GM23248 (cell line): ENCODE results near the gene GPR65. TPM values are rescaled to one million over a fixed set of nuclear protein-coding genes. Genes with fewer than 3 reads are reported as not detected.

ENCODE experiments used
- DNase-seq: peaks from one replicate; pipeline ENCODE4 v3.0.0-alpha.2; 2015
- H2AFZ ChIP-seq: fragments of 200-600 bp; sonication (generic); 2 replicates; pipeline ENCODE4 v1.6.1; 2016; ENCODE audit warnings: antibody characterized with exemption
- H3F3A ChIP-seq: fragments of 200-600 bp; sonication (generic); 2 replicates; pipeline ENCODE4 v1.6.1; 2016; ENCODE audit warnings: mild to moderate bottlenecking, antibody characterized with exemption, mixed run types; ENCODE audit not compliant: insufficient read depth
- H3K27ac ChIP-seq: fragments of 200-600 bp; sonication (generic); 2 replicates; pipeline ENCODE4 v1.5.1; 2016; ENCODE audit warnings: mild to moderate bottlenecking
- H3K27me3 ChIP-seq: fragments of 200-600 bp; sonication (generic); replicated peaks from 2 replicates; pipeline ENCODE4 v1.6.1; 2016; ENCODE audit warnings: mild to moderate bottlenecking; ENCODE audit not compliant: insufficient read depth
- H3K36me3 ChIP-seq: fragments of 200-600 bp; sonication (generic); 2 replicates; pipeline ENCODE4 v1.6.1; 2016; ENCODE audit warnings: low read depth, mild to moderate bottlenecking
- H3K4me1 ChIP-seq: fragments of 200-600 bp; sonication (generic); 2 replicates; pipeline ENCODE4 v1.6.1; 2016; ENCODE audit warnings: mild to moderate bottlenecking; ENCODE audit not compliant: insufficient read depth
- H3K4me2 ChIP-seq: fragments of 200-600 bp; sonication (generic); one replicate; pipeline ENCODE4 v1.6.1; 2016; ENCODE audit warnings: mild to moderate bottlenecking; ENCODE audit not compliant: unreplicated experiment
- H3K4me3 ChIP-seq: fragments of 200-600 bp; sonication (generic); 2 replicates; pipeline ENCODE4 v1.5.1; 2016; ENCODE audit warnings: mild to moderate bottlenecking
- H3K79me2 ChIP-seq: fragments of 200-600 bp; sonication (generic); 2 replicates; pipeline ENCODE4 v1.6.1; 2016; ENCODE audit warnings: mild to moderate bottlenecking; ENCODE audit not compliant: insufficient read depth
- H3K9ac ChIP-seq: fragments of 200-600 bp; sonication (generic); 2 replicates; pipeline ENCODE4 v1.6.1; 2016; ENCODE audit warnings: mild to moderate bottlenecking
- H3K9me2 ChIP-seq: fragments of 200-600 bp; sonication (generic); 2 replicates; pipeline ENCODE4 v1.6.1; 2016; ENCODE audit warnings: mixed run types, mild to moderate bottlenecking, moderate library complexity; ENCODE audit not compliant: insufficient read depth
- H3K9me3 ChIP-seq: fragments of 200-600 bp; sonication (generic); one replicate; pipeline ENCODE4 v1.6.1; 2017; ENCODE audit warnings: low read depth
- H4K20me1 ChIP-seq: fragments of 200-600 bp; sonication (generic); 2 replicates; pipeline ENCODE4 v1.6.0; 2016; ENCODE audit not compliant: insufficient read depth
- EZH2 ChIP-seq: fragments of 200-600 bp; sonication (generic); IDR thresholded peaks from 2 replicates; pipeline ENCODE4 v1.6.1; 2018; ENCODE audit warnings: antibody characterized with exemption, mild to moderate bottlenecking; ENCODE audit not compliant: insufficient read depth, poor library complexity, severe bottlenecking
- EZH2phosphoT487 ChIP-seq: fragments of 200-600 bp; sonication (generic); IDR thresholded peaks from 2 replicates; pipeline ENCODE4 v1.6.1; 2018; ENCODE audit warnings: antibody characterized with exemption, moderate library complexity, mild to moderate bottlenecking, low read depth; ENCODE audit not compliant: insufficient read depth
- WGBS, 2 experiments: methylation state at CpG; one replicate each; pipeline ENCODE4 v1.1.6; 2015 to 2017; ENCODE audit warnings: low lambda C conversion rate in 2 of 2, low coverage in 1 of 2; ENCODE audit errors: missing lambda C conversion rate in 2 of 2; 5-methylcytosine and 5-hydroxymethylcytosine counted together
- in situ Hi-C: fragments of 300-500 bp; cut with MboI; formaldehyde crosslinking; loops from 2 replicates; pipeline ENCODE4 v1.15.0; 2020
- polyA plus RNA-seq: library from polyadenylated mRNA; unstranded; fragments of >200 nt; fragmentation: Nextera tagmentation; extraction: Ambion mirVana; gene quantifications from 2 replicates; pipeline ENCODE4 v1.2.1, GENCODE V29; 2016
- total RNA-seq: library from RNA; depleted of rRNA; stranded (reverse); fragments of >200 nt; shearing (Covaris generic); gene quantifications from 2 replicates; pipeline ENCODE4 v1.2.3, GENCODE V29; 2014

Gene GPR65
- total and polyA plus RNA-seq, 2 experiments from 2014 or later: 0.06 to 0.22 TPM

- no peaks in the 10 kb centered on the region for H3K79me2 ChIP-seq
- TF ChIP-seq EZH2phosphoT487: no peak
- no peak for TF ChIP-seq EZH2
- H3K36me3 ChIP-seq: no peaks in the 10 kb centered on the region
- no peak overlapping the region for H3K9ac ChIP-seq
- no peaks in the 10 kb centered on the region for H3K4me1 ChIP-seq
- H3K4me3 ChIP-seq: no peak overlapping the region
- WGBS, 2 experiments: 82 to 83% methylated on average over 3 of the region's 3 CpGs
- DNase-seq: no peak
- no peaks in the 10 kb centered on the region for H3K27me3 ChIP-seq
- H4K20me1 ChIP-seq: no peaks in the 10 kb centered on the region
- H3K27ac ChIP-seq: no peak overlapping the region
- no peak overlapping the region for H2AFZ ChIP-seq
- H3K9me2 ChIP-seq: no peaks in the 10 kb centered on the region
- H3K9me3 ChIP-seq: no peaks in the 10 kb centered on the region
- in situ Hi-C loops: loop anchor here (25.0 kb wide), 1 partner anchor 558 kb away; the partner anchor contains the start of genes PTPN21 and ZC3H14
- H3F3A ChIP-seq: no peaks in the 10 kb centered on the region
- no peak overlapping the region for H3K4me2 ChIP-seq
These were observed 364 bp upstream of the GPR65 start for GRCh38 chr14:88004506-88005036.

- 83% methylated on average over 13 of the region's 13 CpGs for WGBS, 2 experiments
- Histone ChIP-seq H3K36me3 (no peaks in the 10 kb centered on the region), H3K27ac (no peak overlapping the region), H3K9me2 (no peaks in the 10 kb centered on the region), H3K4me1 (no peaks in the 10 kb centered on the region), H3K9me3 (no peaks in the 10 kb centered on the region), H3F3A (no peaks in the 10 kb centered on the region), H3K27me3 (no peaks in the 10 kb centered on the region), H3K4me2 (no peak overlapping the region), H3K79me2 (no peaks in the 10 kb centered on the region), H2AFZ (no peak overlapping the region), H3K9ac (no peak overlapping the region), H4K20me1 (no peaks in the 10 kb centered on the region), H3K4me3 (no peak overlapping the region)
- DNase-seq: no peak
- in situ Hi-C loops: loop anchor here (25.0 kb wide), 1 partner anchor 556 kb away; the partner anchor contains the start of genes PTPN21 and ZC3H14
- TF ChIP-seq EZH2phosphoT487 (no peak), EZH2 (no peak)
These were observed 1.3 kb downstream of the GPR65 start for GRCh38 chr14:88005978-88006851.

- H3K4me2 ChIP-seq: no peak overlapping the region
- no peaks in the 10 kb centered on the region for H3K9me2 ChIP-seq
- no peak for DNase-seq
- no peak overlapping the region for H3K27ac ChIP-seq
- H3F3A ChIP-seq: no peaks in the 10 kb centered on the region
- H3K79me2 ChIP-seq: no peaks in the 10 kb centered on the region
- no peaks in the 10 kb centered on the region for H4K20me1 ChIP-seq
- in situ Hi-C loops: loop anchor here (25.0 kb wide), 1 partner anchor 555 kb away; the partner anchor contains the start of genes PTPN21 and ZC3H14
- WGBS, 2 experiments: 48 to 77% methylated on average over 1 of the region's 1 CpG
- H3K9me3 ChIP-seq: no peaks in the 10 kb centered on the region
- no peak overlapping the region for H3K4me3 ChIP-seq
- TF ChIP-seq EZH2: no peak
- TF ChIP-seq EZH2phosphoT487: no peak
- H3K36me3 ChIP-seq: no peaks in the 10 kb centered on the region
- H3K27me3 ChIP-seq: no peaks in the 10 kb centered on the region
- H2AFZ ChIP-seq: no peak overlapping the region
- no peak overlapping the region for H3K9ac ChIP-seq
- H3K4me1 ChIP-seq: no peaks in the 10 kb centered on the region
These were observed 2.7 kb downstream of the GPR65 start for GRCh38 chr14:88007608-88008007.

GRCh38 chr14:88008039-88008742 lies 3.3 kb downstream of the GPR65 start:
- no peaks in the 10 kb centered on the region for H3K27me3 ChIP-seq
- WGBS, 2 experiments: 93 to 97% methylated on average over 2 of the region's 2 CpGs
- no peak overlapping the region for H2AFZ ChIP-seq
- no peak overlapping the region for H3K4me3 ChIP-seq
- no peak overlapping the region for H3K4me2 ChIP-seq
- H3K9me2 ChIP-seq: no peaks in the 10 kb centered on the region
- H3K9me3 ChIP-seq: no peaks in the 10 kb centered on the region
- no peak overlapping the region for H3K9ac ChIP-seq
- H3F3A ChIP-seq: no peaks in the 10 kb centered on the region
- in situ Hi-C loops: loop anchor here (25.0 kb wide), 1 partner anchor 554 kb away; the partner anchor contains the start of genes PTPN21 and ZC3H14
- H3K79me2 ChIP-seq: no peaks in the 10 kb centered on the region
- no peaks in the 10 kb centered on the region for H3K36me3 ChIP-seq
- H3K4me1 ChIP-seq: no peaks in the 10 kb centered on the region
- DNase-seq: no peak
- H3K27ac ChIP-seq: no peak overlapping the region
- H4K20me1 ChIP-seq: no peaks in the 10 kb centered on the region
- TF ChIP-seq EZH2: no peak
- TF ChIP-seq EZH2phosphoT487: no peak
